H9 (cell line): ENCODE measurements around the gene MROH2A. TPM values are rescaled to one million over a fixed set of nuclear protein-coding genes. Genes with fewer than 3 reads are reported as not detected.
A peak's percentile ranks its signal among the peaks of the same experiment; 100 is the strongest.

Experiments used
- DNase-seq: peaks from one replicate; pipeline ENCODE4 v3.0.0-alpha.2; 2017
- H2AFZ ChIP-seq: one replicate; pipeline ENCODE4 v1.6.1; 2013; ENCODE audit warnings: mild to moderate bottlenecking, low read length, control low read depth, moderate library complexity
- H2AK5ac ChIP-seq: 2 replicates; pipeline ENCODE4 v1.6.1; 2013; ENCODE audit warnings: low read length, control low read depth, mixed read lengths; ENCODE audit not compliant: insufficient read length
- H2BK120ac ChIP-seq: one replicate; pipeline ENCODE4 v1.6.1; 2013; ENCODE audit warnings: low read depth, mild to moderate bottlenecking, low read length, control low read depth, inconsistent platforms; ENCODE audit not compliant: poor library complexity, severe bottlenecking
- H2BK12ac ChIP-seq: 2 replicates; pipeline ENCODE4 v1.6.1; 2013; ENCODE audit warnings: low read length, control low read depth, mixed read lengths, low read depth; ENCODE audit not compliant: insufficient read length
- H2BK15ac ChIP-seq: 2 replicates; pipeline ENCODE4 v1.6.1; 2013; ENCODE audit warnings: low read depth, low read length, control low read depth
- H2BK20ac ChIP-seq: one replicate; pipeline ENCODE4 v1.6.1; 2013; ENCODE audit warnings: low read depth, mild to moderate bottlenecking, low read length, control low read depth, inconsistent platforms; ENCODE audit not compliant: poor library complexity, severe bottlenecking
- H2BK5ac ChIP-seq: 2 replicates; pipeline ENCODE4 v1.6.1; 2013; ENCODE audit warnings: low read length, control low read depth, mixed read lengths; ENCODE audit not compliant: insufficient read length
- H3K14ac ChIP-seq: 2 replicates; pipeline ENCODE4 v1.6.1; 2013; ENCODE audit warnings: low read length, control low read depth; ENCODE audit not compliant: insufficient read depth
- H3K18ac ChIP-seq: 2 replicates; pipeline ENCODE4 v1.6.1; 2013; ENCODE audit warnings: low read depth, mild to moderate bottlenecking, mixed read lengths, low read length, control low read depth; ENCODE audit not compliant: insufficient read length
- H3K23ac ChIP-seq: 2 replicates; pipeline ENCODE4 v1.6.1; 2013; ENCODE audit warnings: low read length, control low read depth, mixed read lengths, low read depth; ENCODE audit not compliant: insufficient read length
- H3K23me2 ChIP-seq: 2 replicates; pipeline ENCODE4 v1.6.1; 2013; ENCODE audit warnings: low read depth, mild to moderate bottlenecking, mixed read lengths, low read length, control low read depth; ENCODE audit not compliant: insufficient read length, poor library complexity, severe bottlenecking
- H3K27ac ChIP-seq: 2 replicates; pipeline ENCODE4 v1.5.1; 2013; ENCODE audit warnings: low read length, control low read depth, mixed read lengths, low read depth; ENCODE audit not compliant: insufficient read length
- H3K27me3 ChIP-seq: 2 replicates; pipeline ENCODE4 v1.6.1; 2013; ENCODE audit warnings: low read length, control low read depth, inconsistent platforms; ENCODE audit not compliant: insufficient read depth
- H3K4ac ChIP-seq: 2 replicates; pipeline ENCODE4 v1.6.1; 2013; ENCODE audit warnings: low read depth, mild to moderate bottlenecking, control low read depth, inconsistent platforms, low read length, moderate library complexity
- H3K4me1 ChIP-seq: 2 replicates; pipeline ENCODE4 v1.6.1; 2013; ENCODE audit warnings: low read length, control low read depth, inconsistent platforms; ENCODE audit not compliant: insufficient read depth
- H3K4me2 ChIP-seq: 2 replicates; pipeline ENCODE4 v1.6.1; 2013; ENCODE audit warnings: low read length, control low read depth, mixed read lengths; ENCODE audit not compliant: insufficient read length, insufficient read depth
- H3K56ac ChIP-seq: 2 replicates; pipeline ENCODE4 v1.6.1; 2013; ENCODE audit warnings: low read depth, mild to moderate bottlenecking, mixed read lengths, low read length, control low read depth; ENCODE audit not compliant: insufficient read length
- H3K79me1 ChIP-seq: 2 replicates; pipeline ENCODE4 v1.6.1; 2013; ENCODE audit warnings: low read depth, mild to moderate bottlenecking, moderate library complexity, low read length, control low read depth, inconsistent platforms; ENCODE audit not compliant: insufficient read depth, poor library complexity, severe bottlenecking
- H3K79me2 ChIP-seq: 2 replicates; pipeline ENCODE4 v1.6.1; 2013; ENCODE audit warnings: low read length, control low read depth, inconsistent platforms; ENCODE audit not compliant: insufficient read depth
- H3K9ac ChIP-seq: 2 replicates; pipeline ENCODE4 v1.6.1; 2013; ENCODE audit warnings: low read length, control low read depth, mixed read lengths; ENCODE audit not compliant: insufficient read length; ENCODE audit errors: extremely low read depth
- H3K9me3 ChIP-seq: one replicate; pipeline ENCODE4 v1.6.1; 2013; ENCODE audit warnings: low read depth, low read length, inconsistent platforms; ENCODE audit not compliant: control insufficient read depth
- H3T11ph ChIP-seq: one replicate; pipeline ENCODE4 v1.6.1; 2013; ENCODE audit warnings: mild to moderate bottlenecking, low read length, control low read depth, inconsistent platforms
- H4K20me1 ChIP-seq: one replicate; pipeline ENCODE4 v1.6.1; 2013; ENCODE audit not compliant: control insufficient read depth, insufficient read length, insufficient read depth
- H4K5ac ChIP-seq: 2 replicates; pipeline ENCODE4 v1.6.1; 2013; ENCODE audit warnings: low read depth, mild to moderate bottlenecking, mixed read lengths, low read length, control low read depth; ENCODE audit not compliant: insufficient read length
- H4K8ac ChIP-seq: replicated peaks from 2 replicates; pipeline ENCODE4 v1.6.1; 2013; ENCODE audit warnings: low read length, control low read depth, mixed read lengths, low read depth; ENCODE audit not compliant: insufficient read length
- H4K91ac ChIP-seq: 2 replicates; pipeline ENCODE4 v1.6.1; 2013; ENCODE audit warnings: low read depth, mild to moderate bottlenecking, moderate library complexity, mixed read lengths, low read length, control low read depth; ENCODE audit not compliant: insufficient read length
- H3K27ac Mint-ChIP-seq, 3 experiments: 2 replicates in 2 of 3; 3 replicates in 1 of 3; pipeline ENCODE4 v1.8.0; 2020 to 2021; ENCODE audit warnings: mixed read lengths in 3 of 3, mild to moderate bottlenecking in 1 of 3, moderate library complexity in 1 of 3
- H3K27me3 Mint-ChIP-seq: 2 replicates; pipeline ENCODE4 v1.8.0; 2021; ENCODE audit warnings: low read depth, mild to moderate bottlenecking, moderate library complexity, mixed read lengths
- H3K36me3 Mint-ChIP-seq, 3 experiments: 2 replicates in 2 of 3; 3 replicates in 1 of 3; pipeline ENCODE4 v1.8.0; 2020 to 2021; ENCODE audit warnings: low read depth in 3 of 3, mixed read lengths in 3 of 3; ENCODE audit not compliant: insufficient read depth in 1 of 3
- H3K4me1 Mint-ChIP-seq, 2 experiments: 2 replicates each; pipeline ENCODE4 v1.8.0; 2020; ENCODE audit warnings: mixed read lengths in 2 of 2
- H3K4me3 Mint-ChIP-seq, 2 experiments: 2 replicates in 1 of 2; 3 replicates in 1 of 2; pipeline ENCODE4 v1.8.0; 2020 to 2021; ENCODE audit warnings: mild to moderate bottlenecking in 2 of 2, mixed read lengths in 2 of 2, moderate library complexity in 1 of 2
- H3K9me3 Mint-ChIP-seq, 2 experiments: 2 replicates in 1 of 2; 3 replicates in 1 of 2; pipeline ENCODE4 v1.8.0; 2020; ENCODE audit warnings: mild to moderate bottlenecking in 2 of 2, mixed read lengths in 2 of 2, moderate library complexity in 1 of 2
- CTCF ChIP-seq: fragments of 200-600 bp; sonication (generic); conservative IDR thresholded peaks from 3 replicates; pipeline ENCODE4 v1.8.0; 2021; ENCODE audit warnings: antibody characterized with exemption, mild to moderate bottlenecking
- WGBS: extraction: QIAGEN DNeasy Blood & Tissue Kit; methylation state at CpG from one replicate; pipeline ENCODE4 v1.1.7; 2013; ENCODE audit warnings: missing lambda C conversion rate, low lambda C conversion rate, mixed read lengths; ENCODE audit not compliant: insufficient read length; ENCODE audit errors: extremely low coverage; 5-methylcytosine and 5-hydroxymethylcytosine counted together
- total RNA-seq: library from RNA; stranded (reverse); gene quantifications from 2 replicates; pipeline ENCODE4 v1.2.1, GENCODE V29; 2021

MROH2A gene
- total RNA-seq, 1 experiment from 2014 or later, result not detected

GRCh38 chr2:233830111-233830802 lies 52.1 kb downstream of the MROH2A start:
- Histone ChIP-seq H3K14ac (no peak overlapping the region; the same call in 1 of the 2 replicates), H2BK20ac (no peak overlapping the region), H3K18ac (no peak overlapping the region), H2BK12ac (no peak overlapping the region), H4K91ac (no peak overlapping the region), H2BK15ac (no peak overlapping the region), H3K9ac (no peak overlapping the region), H3K27me3 (no peaks in the 10 kb centered on the region), H3K79me2 (no peaks in the 10 kb centered on the region), H2BK5ac (no peak overlapping the region), H2AK5ac (no peak overlapping the region), H3K79me1 (no peaks in the 10 kb centered on the region), H3T11ph (no peak overlapping the region), H4K8ac (no peak overlapping the region), H3K9me3 (no peaks in the 10 kb centered on the region), H2AFZ (no peak overlapping the region), H4K5ac (no peak overlapping the region), H3K27ac (no peak overlapping the region), H3K4me1 (no peaks in the 10 kb centered on the region), H3K4me2 (no peak overlapping the region), H3K56ac (no peak overlapping the region), H2BK120ac (no peak overlapping the region), H4K20me1 (no peaks in the 10 kb centered on the region), H3K23me2 (no peaks in the 10 kb centered on the region), H3K23ac (no peak overlapping the region), H3K4ac (no peak overlapping the region)
- H3K9me3 Mint-ChIP-seq, result peaks cover 4 to 7% of the 10 kb centered on the region in 2 experiments; a peak in 4 of 5 replicates
- H3K27me3 Mint-ChIP-seq, result peaks cover 3% of the 10 kb centered on the region; the same call in 1 of the 2 replicates
- peak; percentile 18 for DNase-seq
- H3K27ac Mint-ChIP-seq, result no peak overlapping the region
- TF ChIP-seq CTCF, result no peak
- peaks cover 6 to 9% of the 10 kb centered on the region in 2 experiments for H3K4me1 Mint-ChIP-seq
- no CpG with 5 or more reads among the region's 6 CpGs for WGBS
- peaks cover 7 to 13% (median 10%) of the 10 kb centered on the region in 3 experiments for H3K36me3 Mint-ChIP-seq
- H3K4me3 Mint-ChIP-seq, result no peak overlapping the region
